ENCODE measurements around the gene CACNA2D3. TPM values are rescaled to one million over a fixed set of nuclear protein-coding genes. Genes with fewer than 3 reads are reported as not detected.

Gene CACNA2D3
- total RNA-seq, 2 experiments from 2014 or later = not detected

GRCh38 chr3:54169524-54169923, 47.2 kb downstream of the CACNA2D3 start:
- no peaks in the 10 kb centered on the region for H3K4me1 Mint-ChIP-seq
- H3K4me3 Mint-ChIP-seq = no peak overlapping the region
- H3K36me3 Mint-ChIP-seq = no peaks in the 10 kb centered on the region
- POLR2A ChIA-PET = no interaction called here
- no peak overlapping the region for H3K27ac Mint-ChIP-seq
- peaks cover 1% of the 10 kb centered on the region for H3K9me3 Mint-ChIP-seq
- no peaks in the 10 kb centered on the region for H3K27me3 Mint-ChIP-seq
- no peak for ATAC-seq (ENCODE audit: low read depth)
- no peak for DNase-seq

GRCh38 chr3:54171509-54171908, 49.2 kb downstream of the CACNA2D3 start:
- POLR2A ChIA-PET = no interaction called here
- Mint-ChIP-seq H3K4me1 (no peaks in the 10 kb centered on the region), H3K27ac (no peak overlapping the region), H3K27me3 (no peaks in the 10 kb centered on the region), H3K4me3 (no peak overlapping the region), H3K9me3 (peaks cover 1% of the 10 kb centered on the region), H3K36me3 (no peaks in the 10 kb centered on the region)
- DNase-seq = no peak
- no peak for ATAC-seq (ENCODE audit: low read depth)

DNA sequence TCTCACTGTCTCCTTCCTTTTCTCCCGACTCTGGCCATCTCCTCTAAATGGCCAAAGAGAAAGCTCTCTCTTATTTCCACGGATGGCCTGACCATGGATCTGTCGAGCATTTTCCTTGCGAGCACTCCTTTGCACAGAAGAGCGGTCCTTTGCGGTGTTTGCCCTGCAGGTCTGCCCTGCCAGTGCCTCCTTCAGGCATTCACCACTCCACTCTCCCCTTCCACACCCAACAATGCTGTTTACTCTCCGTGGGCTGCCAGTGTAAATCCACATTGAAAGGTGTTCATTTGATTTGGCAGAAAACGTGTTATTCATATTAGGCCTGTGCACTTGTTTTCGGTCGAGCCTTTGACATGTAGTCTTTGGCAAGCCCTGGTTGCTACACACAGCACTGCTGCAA, 49.6 kb downstream of the CACNA2D3 start:
- POLR2A ChIA-PET = no interaction called here
- no peak for ATAC-seq (ENCODE audit: low read depth)
- no peaks in the 10 kb centered on the region for H3K27me3 Mint-ChIP-seq
- H3K4me1 Mint-ChIP-seq = no peaks in the 10 kb centered on the region
- H3K27ac Mint-ChIP-seq = no peak overlapping the region
- H3K36me3 Mint-ChIP-seq = no peaks in the 10 kb centered on the region
- no peak for DNase-seq
- no peak overlapping the region for H3K4me3 Mint-ChIP-seq
- peaks cover 1% of the 10 kb centered on the region for H3K9me3 Mint-ChIP-seq

GRCh38 chr3:54173371-54173770, 51.0 kb downstream of the CACNA2D3 start:
- DNase-seq (no peak), ATAC-seq (ENCODE audit: low read depth) (no peak)
- Mint-ChIP-seq H3K4me3 (no peak overlapping the region), H3K27me3 (no peaks in the 10 kb centered on the region), H3K4me1 (no peaks in the 10 kb centered on the region), H3K36me3 (no peaks in the 10 kb centered on the region), H3K27ac (no peak overlapping the region), H3K9me3 (no peaks in the 10 kb centered on the region)
- POLR2A ChIA-PET = no interaction called here

DNA sequence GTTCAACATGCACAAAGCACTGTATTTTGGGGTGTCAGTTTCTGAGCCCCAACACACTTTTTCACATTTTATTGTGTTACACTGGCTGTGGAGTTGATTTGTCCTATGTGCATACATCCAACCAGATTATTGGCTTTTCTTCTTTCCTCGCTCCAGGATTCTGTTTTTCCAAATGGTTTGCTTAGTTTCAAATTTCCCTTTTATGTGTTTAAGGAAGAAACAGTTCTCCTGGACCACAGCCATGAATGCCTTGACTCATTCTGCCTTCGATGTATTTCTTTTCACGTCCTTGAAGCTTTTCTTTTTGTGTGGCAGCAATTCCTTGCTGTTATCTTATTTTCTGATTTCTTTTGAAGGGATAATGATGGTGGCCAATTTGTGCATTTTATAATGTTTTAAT, 53.8 kb downstream of the CACNA2D3 start:
- Mint-ChIP-seq H3K4me1 (no peaks in the 10 kb centered on the region), H3K9me3 (no peaks in the 10 kb centered on the region), H3K27me3 (no peaks in the 10 kb centered on the region), H3K36me3 (no peaks in the 10 kb centered on the region), H3K27ac (no peak overlapping the region), H3K4me3 (no peak overlapping the region)
- no peak for DNase-seq
- ATAC-seq (ENCODE audit: low read depth) = no peak
- POLR2A ChIA-PET = no interaction called here

DNA sequence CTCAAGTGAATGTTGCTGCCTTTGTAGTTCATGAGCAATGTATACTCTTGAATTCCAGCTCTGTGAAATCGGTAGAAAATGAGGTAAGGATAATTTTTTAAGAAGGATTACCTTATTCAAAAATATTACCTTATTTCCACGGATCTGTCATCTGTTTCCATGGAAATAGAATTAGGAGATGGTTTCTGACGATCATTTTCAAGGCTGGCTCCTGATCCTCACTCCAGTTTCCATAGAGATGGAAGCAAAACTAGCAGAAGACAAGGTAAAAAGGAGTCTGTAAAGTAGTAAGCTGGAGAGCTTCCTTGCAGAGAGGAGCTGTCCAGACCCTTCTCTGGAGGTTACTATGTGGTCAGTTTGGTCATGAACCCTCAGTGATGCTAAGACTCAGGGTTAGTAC, 55.5 kb downstream of the CACNA2D3 start:
- ATAC-seq (ENCODE audit: low read depth) (no peak), DNase-seq (no peak)
- POLR2A ChIA-PET = no interaction called here
- no peaks in the 10 kb centered on the region for H3K36me3 Mint-ChIP-seq
- no peaks in the 10 kb centered on the region for H3K9me3 Mint-ChIP-seq
- no peaks in the 10 kb centered on the region for H3K27me3 Mint-ChIP-seq
- H3K4me1 Mint-ChIP-seq = no peaks in the 10 kb centered on the region
- H3K27ac Mint-ChIP-seq = no peak overlapping the region
- H3K4me3 Mint-ChIP-seq = no peak overlapping the region

DNA sequence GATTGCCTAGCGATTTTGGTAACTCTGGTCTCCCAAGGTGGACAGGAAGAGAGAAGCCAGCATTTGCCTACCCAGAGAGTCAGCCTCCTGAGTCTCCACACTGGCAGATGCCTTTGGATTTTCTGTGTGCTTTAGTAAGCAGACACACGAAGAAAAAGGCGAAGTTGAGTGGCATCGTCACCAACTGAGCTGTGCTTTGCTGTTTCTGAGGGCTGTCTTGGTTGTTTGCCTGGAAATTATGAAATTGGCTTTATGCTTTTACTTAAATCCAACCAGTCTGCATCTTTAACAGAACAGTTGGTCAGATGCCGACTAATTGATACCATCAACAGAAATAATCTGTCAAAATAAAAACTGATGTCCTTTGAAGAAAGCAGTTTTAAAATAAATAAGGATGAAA, 56.0 kb downstream of the CACNA2D3 start:
- Mint-ChIP-seq H3K27me3 (no peaks in the 10 kb centered on the region), H3K27ac (no peak overlapping the region), H3K9me3 (no peaks in the 10 kb centered on the region), H3K4me1 (no peaks in the 10 kb centered on the region), H3K4me3 (no peak overlapping the region), H3K36me3 (no peaks in the 10 kb centered on the region)
- ATAC-seq (ENCODE audit: low read depth) (no peak), DNase-seq (no peak)
- POLR2A ChIA-PET = no interaction called here

DNA sequence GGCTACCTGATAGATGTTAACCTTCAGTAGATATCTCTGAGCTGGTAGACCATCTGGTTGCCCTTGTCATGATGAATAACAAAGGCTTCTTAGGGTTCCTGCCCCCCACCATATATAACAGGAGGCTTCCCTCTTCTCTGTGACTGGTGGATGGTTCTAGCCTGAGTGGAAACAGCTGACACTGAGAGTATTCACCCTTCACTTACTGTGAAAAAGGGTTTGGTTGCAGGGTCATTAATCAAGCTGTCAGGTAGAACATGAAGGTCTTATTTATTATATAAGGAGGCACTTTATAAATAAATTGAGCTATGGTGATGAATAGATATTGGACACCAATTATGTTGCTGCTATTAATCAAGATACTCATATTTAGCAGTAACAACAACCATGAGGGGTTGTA, 58.6 kb downstream of the CACNA2D3 start:
- Mint-ChIP-seq H3K4me3 (no peak overlapping the region), H3K4me1 (no peaks in the 10 kb centered on the region), H3K27ac (no peak overlapping the region), H3K27me3 (peaks cover 2% of the 10 kb centered on the region), H3K9me3 (peaks cover 2% of the 10 kb centered on the region), H3K36me3 (no peaks in the 10 kb centered on the region)
- POLR2A ChIA-PET = no interaction called here
- ATAC-seq (ENCODE audit: low read depth) = no peak
- DNase-seq = no peak

GRCh38 chr3:54182242-54182641, 59.9 kb downstream of the CACNA2D3 start:
- Mint-ChIP-seq H3K4me3 (no peak overlapping the region), H3K9me3 (peaks cover 2% of the 10 kb centered on the region), H3K27ac (no peak overlapping the region), H3K4me1 (no peaks in the 10 kb centered on the region), H3K36me3 (no peaks in the 10 kb centered on the region), H3K27me3 (peaks cover 3% of the 10 kb centered on the region)
- POLR2A ChIA-PET = no interaction called here
- ATAC-seq (ENCODE audit: low read depth) = no peak
- no peak for DNase-seq

DNA sequence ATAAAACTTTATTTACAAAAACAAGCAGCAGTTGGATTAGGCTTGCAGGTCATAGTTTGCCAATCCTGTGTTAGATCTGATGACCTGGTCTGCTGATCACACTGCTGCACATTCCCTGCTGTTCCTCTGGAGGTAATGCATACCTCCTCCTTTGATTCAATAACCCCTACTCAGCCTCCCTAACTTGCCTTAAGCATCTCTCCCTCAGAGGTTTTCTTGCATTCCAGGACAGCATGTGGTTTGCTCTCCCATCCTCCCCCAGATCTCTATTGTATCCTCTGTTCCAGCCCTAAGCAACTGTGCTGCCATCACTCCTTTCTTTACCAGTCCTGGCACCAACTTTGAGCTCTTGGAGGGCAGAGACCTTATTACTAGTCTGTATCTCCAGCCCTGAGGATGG, 63.4 kb downstream of the CACNA2D3 start:
- POLR2A ChIA-PET = no interaction called here

DNA sequence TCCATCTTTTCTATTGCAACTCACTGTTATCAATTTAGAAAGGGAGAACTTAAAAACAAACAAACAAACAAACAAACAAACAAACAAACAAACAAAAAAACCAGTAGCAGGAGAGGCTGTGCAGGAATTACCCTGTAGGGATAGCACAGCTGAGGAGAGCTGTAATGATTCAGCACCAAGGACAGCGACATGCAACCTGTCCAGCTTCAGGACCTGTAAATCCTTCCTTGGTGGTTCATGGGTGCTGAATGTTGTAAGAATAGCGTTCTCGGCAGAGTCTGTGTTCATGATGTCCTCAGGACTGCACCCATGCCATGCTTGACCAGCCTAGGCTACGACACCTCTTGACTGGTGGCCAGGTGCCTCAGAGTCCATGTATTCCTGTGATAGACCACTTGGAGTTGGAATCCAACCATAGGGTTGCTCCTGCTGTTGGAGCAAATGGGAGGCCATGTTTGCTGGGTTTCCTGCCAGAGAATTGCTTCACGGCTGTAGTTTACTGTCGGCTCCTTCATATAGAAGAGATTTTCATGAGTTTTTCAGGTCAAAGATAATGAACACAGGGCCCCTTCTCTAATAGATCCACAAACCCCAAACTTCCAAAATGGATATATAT, 65.9 kb downstream of the CACNA2D3 start:
- DNase-seq (peak; percentile 29), ATAC-seq (ENCODE audit: low read depth) (no peak)
- H3K27ac Mint-ChIP-seq = no peak overlapping the region
- POLR2A ChIA-PET = no interaction called here
- peaks cover 9% of the 10 kb centered on the region for H3K9me3 Mint-ChIP-seq
- H3K27me3 Mint-ChIP-seq = peaks cover 3% of the 10 kb centered on the region
- no peaks in the 10 kb centered on the region for H3K36me3 Mint-ChIP-seq
- H3K4me3 Mint-ChIP-seq = no peak overlapping the region
- H3K4me1 Mint-ChIP-seq = no peaks in the 10 kb centered on the region

More for the DNA sequence above, 63.4 kb downstream of the CACNA2D3 start:
- no peaks in the 10 kb centered on the region for H3K36me3 Mint-ChIP-seq
- ATAC-seq (ENCODE audit: low read depth) (no peak), DNase-seq (no peak)
- no peak overlapping the region for H3K4me3 Mint-ChIP-seq
- H3K27ac Mint-ChIP-seq = no peak overlapping the region
- peaks cover 9% of the 10 kb centered on the region for H3K9me3 Mint-ChIP-seq
- H3K27me3 Mint-ChIP-seq = peaks cover 3% of the 10 kb centered on the region
- no peaks in the 10 kb centered on the region for H3K4me1 Mint-ChIP-seq

DNA sequence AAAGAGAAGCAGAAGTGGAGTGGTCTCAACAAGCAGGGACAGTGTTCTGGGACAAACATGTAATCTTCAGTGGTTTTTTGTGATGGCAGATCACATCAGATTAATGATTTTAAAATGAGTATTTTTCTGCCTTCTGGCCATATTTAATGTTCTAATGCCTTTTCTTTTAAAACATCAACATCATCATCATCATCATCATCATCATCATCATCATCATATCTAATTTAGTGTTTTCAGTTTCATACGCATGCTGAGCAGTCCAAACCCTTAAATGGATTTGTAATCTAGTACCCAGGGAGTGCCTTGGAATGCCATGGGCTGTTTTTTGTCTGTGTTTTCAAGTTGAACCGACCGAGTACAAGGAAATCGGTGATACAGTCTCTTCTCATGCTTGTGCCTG, 68.9 kb downstream of the CACNA2D3 start:
- no peak for DNase-seq
- POLR2A ChIA-PET = no interaction called here
- Mint-ChIP-seq H3K27me3 (no peaks in the 10 kb centered on the region), H3K27ac (no peak overlapping the region), H3K4me1 (no peaks in the 10 kb centered on the region), H3K4me3 (no peak overlapping the region), H3K9me3 (peaks cover 10% of the 10 kb centered on the region), H3K36me3 (no peaks in the 10 kb centered on the region)
- no peak for ATAC-seq (ENCODE audit: low read depth)

DNA sequence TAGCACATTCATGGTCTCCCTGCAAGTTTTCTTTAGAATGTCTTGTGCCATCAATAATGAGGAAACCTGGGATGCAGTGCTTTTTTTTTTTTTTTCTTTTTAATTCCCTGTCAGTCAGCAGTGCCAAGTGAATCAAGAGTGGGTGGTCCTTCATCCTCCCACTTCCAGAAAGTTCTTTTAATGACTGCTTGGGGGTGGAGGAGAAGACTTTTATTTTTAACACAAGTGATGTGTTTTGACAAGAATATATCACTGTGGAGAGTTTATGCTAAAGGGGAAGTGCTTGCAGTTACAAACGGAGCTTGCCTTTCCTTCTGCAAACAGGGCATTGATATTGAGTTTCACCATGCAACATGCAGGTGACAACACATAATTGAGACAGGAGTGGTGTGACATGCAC, 69.7 kb downstream of the CACNA2D3 start:
- H3K27ac Mint-ChIP-seq = no peak overlapping the region
- H3K4me3 Mint-ChIP-seq = no peak overlapping the region
- no peak for ATAC-seq (ENCODE audit: low read depth)
- no peaks in the 10 kb centered on the region for H3K36me3 Mint-ChIP-seq
- H3K27me3 Mint-ChIP-seq = no peaks in the 10 kb centered on the region
- H3K9me3 Mint-ChIP-seq = peaks cover 10% of the 10 kb centered on the region
- POLR2A ChIA-PET = no interaction called here
- H3K4me1 Mint-ChIP-seq = no peaks in the 10 kb centered on the region
- no peak for DNase-seq

DNA sequence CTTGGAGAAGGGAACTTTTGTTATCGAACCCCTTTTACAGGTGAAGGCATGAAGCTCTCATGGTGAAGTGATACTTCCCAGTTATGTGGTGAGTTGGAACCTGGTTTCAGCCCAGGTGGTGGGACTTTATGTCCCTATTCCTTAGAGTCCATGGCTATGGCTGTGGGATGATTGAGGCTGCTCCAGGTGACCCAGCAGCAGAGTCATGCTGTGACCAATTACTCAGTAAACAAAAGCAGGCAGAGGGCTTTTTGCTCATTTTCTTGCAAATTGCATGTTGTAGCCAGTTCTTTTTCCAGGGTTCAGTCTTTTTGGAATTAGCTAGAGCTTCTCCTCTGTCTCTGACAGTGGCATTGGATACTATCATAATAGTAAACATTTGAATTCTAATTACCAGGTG, 70.7 kb downstream of the CACNA2D3 start:
- no peaks in the 10 kb centered on the region for H3K27me3 Mint-ChIP-seq
- POLR2A ChIA-PET = no interaction called here

More for the DNA sequence above, 70.7 kb downstream of the CACNA2D3 start:
- no peak overlapping the region for H3K27ac Mint-ChIP-seq
- no peaks in the 10 kb centered on the region for H3K4me1 Mint-ChIP-seq
- H3K4me3 Mint-ChIP-seq = no peak overlapping the region
- no peak for DNase-seq
- no peaks in the 10 kb centered on the region for H3K36me3 Mint-ChIP-seq
- H3K9me3 Mint-ChIP-seq = peaks cover 7% of the 10 kb centered on the region
- no peak for ATAC-seq (ENCODE audit: low read depth)
